ENCODE measurements around the gene JAZF1. TPM values are rescaled to one million over a fixed set of nuclear protein-coding genes. Genes with fewer than 3 reads are reported as not detected.

The JAZF1 gene
- total RNA-seq, 1 donor from 2014 or later, result 3.6 TPM

- TF ChIP-seq CTCF (conservative IDR thresholded peaks at IDR 0.05; ENCODE audit: low read depth, low read length), result no peak
- H3K4me3 ChIP-seq (ENCODE audit: low read depth, low read length), result no peak overlapping the region
- no peak for DNase-seq (ENCODE audit: low read depth)
Observed at GRCh38 chr7:27971171-27971812, 209.3 kb downstream of the JAZF1 start.

GRCh38 chr7:27970350-27970749 lies 210.2 kb downstream of the JAZF1 start:
- H3K4me3 ChIP-seq (ENCODE audit: low read depth, low read length), result no peak overlapping the region
- TF ChIP-seq CTCF (conservative IDR thresholded peaks at IDR 0.05; ENCODE audit: low read depth, low read length), result no peak
- no peak for DNase-seq (ENCODE audit: low read depth)

GRCh38 chr7:27969346-27969745 lies 211.2 kb downstream of the JAZF1 start:
- no peak for DNase-seq (ENCODE audit: low read depth)
- H3K4me3 ChIP-seq (ENCODE audit: low read depth, low read length), result no peak overlapping the region
- no peak for TF ChIP-seq CTCF (conservative IDR thresholded peaks at IDR 0.05; ENCODE audit: low read depth, low read length)

- TF ChIP-seq CTCF (conservative IDR thresholded peaks at IDR 0.05; ENCODE audit: low read depth, low read length), result no peak
- DNase-seq (ENCODE audit: low read depth), result no peak
- H3K4me3 ChIP-seq (ENCODE audit: low read depth, low read length), result no peak overlapping the region
Observed at GRCh38 chr7:27967639-27968038, 213.0 kb downstream of the JAZF1 start.

GRCh38 chr7:27966219-27966780 lies 214.3 kb downstream of the JAZF1 start:
- no peak for DNase-seq (ENCODE audit: low read depth)
- no peak overlapping the region for H3K4me3 ChIP-seq (ENCODE audit: low read depth, low read length)
- TF ChIP-seq CTCF (conservative IDR thresholded peaks at IDR 0.05; ENCODE audit: low read depth, low read length), result no peak

GRCh38 chr7:27965650-27966049 lies 214.9 kb downstream of the JAZF1 start:
- no peak overlapping the region for H3K4me3 ChIP-seq (ENCODE audit: low read depth, low read length)
- no peak for TF ChIP-seq CTCF (conservative IDR thresholded peaks at IDR 0.05; ENCODE audit: low read depth, low read length)
- DNase-seq (ENCODE audit: low read depth), result no peak

- no peak overlapping the region for H3K4me3 ChIP-seq (ENCODE audit: low read depth, low read length)
- no peak for TF ChIP-seq CTCF (conservative IDR thresholded peaks at IDR 0.05; ENCODE audit: low read depth, low read length)
- DNase-seq (ENCODE audit: low read depth), result no peak
Observed at GRCh38 chr7:27964820-27965219, 215.8 kb downstream of the JAZF1 start.
